Spleen (tissue), 11 donors: ENCODE measurements around the gene OR52D1. TPM values are rescaled to one million over a fixed set of nuclear protein-coding genes. Genes with fewer than 3 reads are reported as not detected.

Experiments
- DNase-seq: peaks from one replicate; pipeline ENCODE4 v3.0.0-alpha.2; 2020
- H3K27ac ChIP-seq, 8 donors: fragments of 200-600 bp; sonication (generic) in 7 of 8; 1 replicate in 4 of 8; 2 replicates in 4 of 8; pipeline versions ENCODE4 v1.5.0 to v1.8.0; 2016 to 2021; ENCODE audit warnings: inconsistent platforms in 4 of 8, mild to moderate bottlenecking in 4 of 8, moderate library complexity in 1 of 8
- H3K27me3 ChIP-seq, 7 donors: fragments of 200-600 bp; sonication (generic) in 6 of 7; replicated peaks in 1 of 7; 1 replicate in 4 of 7; 2 replicates in 3 of 7; pipeline versions ENCODE4 v1.5.0 to v1.8.0; 2016 to 2021; ENCODE audit warnings: inconsistent platforms in 3 of 7, mild to moderate bottlenecking in 1 of 7
- H3K36me3 ChIP-seq, 6 donors: fragments of 200-600 bp; sonication (generic) in 5 of 6; 1 replicate in 4 of 6; 2 replicates in 2 of 6; pipeline versions ENCODE4 v1.5.0 to v1.8.0; 2016 to 2021; ENCODE audit warnings: inconsistent platforms in 2 of 6
- H3K4me1 ChIP-seq, 6 donors: fragments of 200-600 bp; sonication (generic) in 5 of 6; 1 replicate in 3 of 6; 2 replicates in 3 of 6; pipeline versions ENCODE4 v1.5.0 to v1.8.0; 2016 to 2021; ENCODE audit warnings: inconsistent platforms in 3 of 6
- H3K4me3 ChIP-seq, 8 donors: fragments of 200-600 bp; sonication (generic) in 7 of 8; 1 replicate in 4 of 8; 2 replicates in 4 of 8; pipeline versions ENCODE4 v1.5.0 to v1.8.0; 2016 to 2021; ENCODE audit warnings: inconsistent platforms in 4 of 8, mild to moderate bottlenecking in 4 of 8, moderate library complexity in 2 of 8
- H3K9me3 ChIP-seq, 8 donors: fragments of 200-600 bp; sonication (generic) in 7 of 8; 1 replicate in 4 of 8; 2 replicates in 4 of 8; pipeline versions ENCODE4 v1.5.0 to v1.8.0; 2016 to 2021; ENCODE audit warnings: inconsistent platforms in 4 of 8
- POLR2A ChIP-seq, 3 donors: fragments of 450-650 bp; IDR thresholded peaks; one replicate each; pipeline ENCODE4 v1.5.1; 2017; ENCODE audit warnings: antibody characterized with exemption in 3 of 3, mild to moderate bottlenecking in 1 of 3
- POLR2AphosphoS5 ChIP-seq, 3 donors: sonication (generic); formaldehyde crosslinking; IDR thresholded peaks; one replicate each; pipeline ENCODE4 v1.5.1; 2017; ENCODE audit warnings: antibody characterized with exemption in 3 of 3
- WGBS, 5 donors: extraction: QIAGEN DNeasy Blood & Tissue Kit in 3 of 5; methylation state at CpG; one replicate each; pipeline versions ENCODE4 v1.1.5 to v1.1.7; 2013 to 2018; 5-methylcytosine and 5-hydroxymethylcytosine counted together
- intact Hi-C: fragments of 100-400 bp; cut with DNase I; formaldehyde crosslinking; loops from one replicate; pipeline ENCODE4 v1.15.0; 2023; ENCODE audit warnings: low total_unique reads
- polyA plus RNA-seq, 3 donors: library from polyadenylated mRNA; stranded (reverse); fragments of 200-250 nt; gene quantifications; one replicate each; pipeline ENCODE4 v1.2.1, GENCODE V29; 2013
- total RNA-seq, 7 donors: library from RNA; depleted of rRNA in 3 of 7; stranded (reverse); fragments of >200 nt in 3 of 7; fragmentation: NEBNext Ultra II Directional in 4 of 7; extraction: Animal tissue kit (Norgen Biotek cat#: 25700) in 4 of 7; gene quantifications; one replicate each; pipeline versions ENCODE4 v1.1.0 to v1.2.1, GENCODE V29; 2016 to 2021
- TF ChIP-seq, protein P1 (sequence below), 11 experiments: fragments of 200-600 bp in 7 of 11; fragments of 450-650 bp in 4 of 11; sonication (generic) in 4 of 11; IDR thresholded peaks in 8 of 11; conservative IDR thresholded peaks in 3 of 11; 1 replicate in 7 of 11; 2 replicates in 4 of 11; pipeline versions ENCODE4 v1.4.0 to v1.8.0; 2016 to 2021; ENCODE audit warnings: antibody characterized with exemption in 11 of 11, inconsistent platforms in 4 of 11, mild to moderate bottlenecking in 1 of 11
- donor health status: healthy with polysubstance abuse.
- donor health status: DM: no; HTN: no; CAD: no; lungs with moderate emphysema.
- donor health status: DM: no; HTN: no; CAD: no.
- donor health status: Bipolar disorder and iron deficiency.
- donor health status: healthy.
- donor health status: DM: no; HTN: no; CAD: no.
- donor health status: DM: yes; HTN: yes; CAD: no.

The OR52D1 gene
- total and polyA plus RNA-seq, 10 donors: not detected

DNA sequence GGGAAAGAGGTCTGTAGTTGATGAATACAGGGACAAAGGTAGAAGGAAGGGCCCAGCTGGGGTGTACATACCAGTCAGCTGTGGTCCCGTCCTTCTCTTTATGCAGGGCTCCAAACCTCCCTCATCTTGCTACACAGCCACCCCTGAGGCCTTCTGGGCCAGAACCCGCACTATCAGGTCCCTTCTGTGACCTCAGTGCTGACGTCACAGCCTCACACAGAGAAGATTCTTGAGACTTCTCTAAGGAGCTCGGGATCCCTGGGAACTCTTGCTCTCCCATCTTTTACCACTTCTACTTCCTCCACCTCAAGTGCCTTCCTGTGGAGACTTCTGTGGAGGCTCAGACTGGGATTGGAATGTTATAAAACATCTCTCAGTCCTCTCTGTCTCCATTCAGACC, 21.3 kb downstream of the OR52D1 start, which contains the start of gene UBQLN3:
Gene UBQLN3 (minus strand): TSS at position 155 of the 400 bp plus-strand sequence. CDS start 399 bp downstream, outside the sequence.
- Histone ChIP-seq H3K4me3 (no peak within 1 kb of the TSS), H3K9me3 (no peaks in the 10 kb centered on the region), H3K4me1 (no peaks in the 10 kb centered on the region), H3K27me3 (peaks cover 0 to 7% (median 0%) of the 10 kb centered on the region in 7 donors), H3K36me3 (no peaks in the 10 kb centered on the region), H3K27ac (no peak within 1 kb of the TSS)
- intact Hi-C loops: no loop called here
- WGBS, 5 donors: 65 to 87% (median 80%) methylated on average over 4 of the region's 4 CpGs
- DNase-seq: no peak
- TF ChIP-seq POLR2AphosphoS5 (IDR thresholded peaks at IDR 0.05) (no peak), POLR2A (IDR thresholded peaks at IDR 0.05) (no peak)
- TF ChIP-seq, protein P1, sequence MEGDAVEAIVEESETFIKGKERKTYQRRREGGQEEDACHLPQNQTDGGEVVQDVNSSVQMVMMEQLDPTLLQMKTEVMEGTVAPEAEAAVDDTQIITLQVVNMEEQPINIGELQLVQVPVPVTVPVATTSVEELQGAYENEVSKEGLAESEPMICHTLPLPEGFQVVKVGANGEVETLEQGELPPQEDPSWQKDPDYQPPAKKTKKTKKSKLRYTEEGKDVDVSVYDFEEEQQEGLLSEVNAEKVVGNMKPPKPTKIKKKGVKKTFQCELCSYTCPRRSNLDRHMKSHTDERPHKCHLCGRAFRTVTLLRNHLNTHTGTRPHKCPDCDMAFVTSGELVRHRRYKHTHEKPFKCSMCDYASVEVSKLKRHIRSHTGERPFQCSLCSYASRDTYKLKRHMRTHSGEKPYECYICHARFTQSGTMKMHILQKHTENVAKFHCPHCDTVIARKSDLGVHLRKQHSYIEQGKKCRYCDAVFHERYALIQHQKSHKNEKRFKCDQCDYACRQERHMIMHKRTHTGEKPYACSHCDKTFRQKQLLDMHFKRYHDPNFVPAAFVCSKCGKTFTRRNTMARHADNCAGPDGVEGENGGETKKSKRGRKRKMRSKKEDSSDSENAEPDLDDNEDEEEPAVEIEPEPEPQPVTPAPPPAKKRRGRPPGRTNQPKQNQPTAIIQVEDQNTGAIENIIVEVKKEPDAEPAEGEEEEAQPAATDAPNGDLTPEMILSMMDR (IDR thresholded peaks at IDR 0.05 in 8 of 11, conservative IDR thresholded peaks at IDR 0.05 in 3 of 11): no peak

- no peaks in the 10 kb centered on the region for H3K27me3 ChIP-seq
- TF ChIP-seq POLR2A (IDR thresholded peaks at IDR 0.05) (no peak), POLR2AphosphoS5 (IDR thresholded peaks at IDR 0.05) (no peak)
- TF ChIP-seq, protein P1 (IDR thresholded peaks at IDR 0.05 in 8 of 11, conservative IDR thresholded peaks at IDR 0.05 in 3 of 11): no peak
- intact Hi-C loops: no loop called here
- no peak for DNase-seq
- no peak overlapping the region for H3K4me3 ChIP-seq
- H3K36me3 ChIP-seq: no peaks in the 10 kb centered on the region
- H3K9me3 ChIP-seq: no peaks in the 10 kb centered on the region
- no peaks in the 10 kb centered on the region for H3K4me1 ChIP-seq
- no peak overlapping the region for H3K27ac ChIP-seq
Observed at GRCh38 chr11:5514841-5515240, 26.4 kb downstream of the OR52D1 start.

DNA sequence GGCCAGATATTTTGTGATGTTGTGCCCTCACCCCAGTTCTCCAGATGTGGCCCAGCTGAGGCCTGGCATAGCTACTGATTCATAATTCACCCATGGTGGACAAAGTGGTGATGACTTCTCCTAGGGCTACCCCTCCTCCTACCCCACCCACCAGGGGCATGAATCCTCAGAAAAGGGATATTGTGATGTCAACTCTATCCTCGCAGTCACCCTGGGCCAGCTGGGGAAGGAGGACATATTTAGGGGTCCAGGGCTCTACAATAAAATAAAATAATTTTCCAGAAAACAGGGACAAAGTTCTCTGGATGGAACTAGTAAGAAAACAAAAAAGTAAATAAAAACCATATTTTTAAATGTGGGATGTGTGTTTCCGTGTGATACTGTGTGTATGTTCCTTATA, 28.1 kb downstream of the OR52D1 start, which contains the start of gene UBQLNL:
Gene UBQLNL (minus strand): TSS at position 101 of the 400 bp plus-strand sequence. CDS start 258 bp downstream, outside the sequence.
- intact Hi-C loops: no loop called here
- TF ChIP-seq POLR2A (IDR thresholded peaks at IDR 0.05) (no peak), POLR2AphosphoS5 (IDR thresholded peaks at IDR 0.05) (no peak)
- TF ChIP-seq, protein P1 (IDR thresholded peaks at IDR 0.05 in 8 of 11, conservative IDR thresholded peaks at IDR 0.05 in 3 of 11): no peak
- WGBS, 5 donors: 81 to 95% (median 89%) methylated on average over 2 of the region's 2 CpGs
- Histone ChIP-seq H3K36me3 (no peaks in the 10 kb centered on the region), H3K27ac (no peak within 1 kb of the TSS), H3K27me3 (no peaks in the 10 kb centered on the region), H3K4me3 (no peak within 1 kb of the TSS), H3K9me3 (no peaks in the 10 kb centered on the region), H3K4me1 (no peaks in the 10 kb centered on the region)
- DNase-seq: no peak

DNA sequence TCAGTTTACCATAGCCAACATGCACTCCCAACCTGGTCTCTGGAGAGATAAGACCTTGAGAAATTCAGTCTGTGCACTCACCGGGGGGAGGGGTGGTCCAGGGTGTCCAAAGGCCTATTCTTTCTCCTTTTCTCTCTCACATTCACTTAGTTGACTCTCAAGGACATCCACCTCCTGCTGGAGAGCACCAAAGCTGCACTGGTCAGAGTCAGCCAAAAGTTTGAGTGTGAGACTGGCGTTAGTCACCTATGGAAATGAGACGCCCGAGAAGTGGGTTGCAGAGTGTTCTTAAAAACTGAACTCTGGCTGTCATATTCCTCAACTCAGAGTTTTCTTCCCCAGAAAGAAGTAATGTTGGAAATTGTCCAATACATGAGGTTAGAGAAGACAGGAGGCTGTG, 33.1 kb downstream of the OR52D1 start:
- Histone ChIP-seq H3K4me3 (no peak overlapping the region), H3K9me3 (no peaks in the 10 kb centered on the region), H3K36me3 (no peaks in the 10 kb centered on the region), H3K27ac (no peak overlapping the region), H3K27me3 (no peaks in the 10 kb centered on the region), H3K4me1 (no peaks in the 10 kb centered on the region)
- DNase-seq: no peak
- intact Hi-C loops: no loop called here
- no peak for TF ChIP-seq POLR2A (IDR thresholded peaks at IDR 0.05)
- no peak for TF ChIP-seq POLR2AphosphoS5 (IDR thresholded peaks at IDR 0.05)
- TF ChIP-seq, protein P1 (IDR thresholded peaks at IDR 0.05 in 8 of 11, conservative IDR thresholded peaks at IDR 0.05 in 3 of 11): no peak
- WGBS, 5 donors: 93 to 97% (median 96%) methylated on average over 4 of the region's 4 CpGs
